GM19238 (cell line): ENCODE measurements around the gene NPY4R.
"Not testable (repeated sequence)": the region's sequence is repeated elsewhere in the genome, so short reads cannot be mapped to it uniquely, and the experiment has no call there.

Experiments used
- DNase-seq: peaks from one replicate; pipeline ENCODE4 v3.0.0; 2011; ENCODE audit warnings: low spot score; ENCODE audit not compliant: insufficient read length

NPY4R gene, protein sequence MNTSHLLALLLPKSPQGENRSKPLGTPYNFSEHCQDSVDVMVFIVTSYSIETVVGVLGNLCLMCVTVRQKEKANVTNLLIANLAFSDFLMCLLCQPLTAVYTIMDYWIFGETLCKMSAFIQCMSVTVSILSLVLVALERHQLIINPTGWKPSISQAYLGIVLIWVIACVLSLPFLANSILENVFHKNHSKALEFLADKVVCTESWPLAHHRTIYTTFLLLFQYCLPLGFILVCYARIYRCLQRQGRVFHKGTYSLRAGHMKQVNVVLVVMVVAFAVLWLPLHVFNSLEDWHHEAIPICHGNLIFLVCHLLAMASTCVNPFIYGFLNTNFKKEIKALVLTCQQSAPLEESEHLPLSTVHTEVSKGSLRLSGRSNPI

GRCh38 chr10:46465765-46466164 lies at the start of gene NPY4R:
Gene NPY4R, minus strand, starts transcription at chr10:46465958. Its CDS starts 3,323 bp downstream, at chr10:46462635.
- DNase-seq: not testable (repeated sequence)

DNA sequence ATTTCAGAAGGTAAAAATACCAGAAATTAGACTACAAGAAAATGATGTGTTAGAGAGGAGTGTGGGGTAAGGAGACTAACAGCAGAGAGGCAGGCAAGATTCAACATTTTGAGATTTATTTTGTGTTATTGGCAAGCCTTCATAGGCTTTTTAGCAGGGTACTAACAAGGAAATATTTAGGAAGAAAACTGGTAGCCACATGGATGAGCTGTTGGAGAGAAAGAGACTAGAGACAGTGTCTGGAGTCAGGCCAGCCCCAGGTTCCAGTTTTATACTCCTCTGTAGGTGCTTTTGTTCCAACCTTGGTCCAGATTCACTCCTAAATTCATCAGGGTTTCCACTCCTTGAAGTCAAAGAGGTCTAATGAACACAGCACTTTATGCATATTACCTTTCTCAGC lies 49.6 kb upstream of the NPY4R start:
- no peak for DNase-seq

DNA sequence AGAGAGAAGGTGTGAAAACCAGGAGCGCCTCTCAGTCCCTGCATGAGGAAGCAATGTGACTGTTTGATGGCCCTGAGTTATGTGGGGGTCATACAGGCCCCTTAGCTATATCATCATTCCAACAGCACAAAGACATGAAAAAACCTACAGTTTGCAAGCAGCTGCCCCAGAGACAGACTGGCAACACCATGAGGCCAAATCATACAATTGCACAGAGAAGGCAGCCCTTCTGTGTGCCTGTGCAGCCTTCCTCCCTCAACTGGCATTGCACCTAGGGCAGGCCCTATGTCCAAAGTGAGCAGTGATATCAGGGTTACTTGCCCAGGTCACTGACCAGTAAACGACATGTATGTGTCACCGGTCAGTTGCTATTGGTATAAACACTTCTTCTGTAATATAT lies 49.1 kb upstream of the NPY4R start:
- DNase-seq: no peak

- DNase-seq: no peak
Observed at GRCh38 chr10:46514431-46514861, 48.7 kb upstream of the NPY4R start.

GRCh38 chr10:46513333-46513732 lies 47.6 kb upstream of the NPY4R start:
- DNase-seq: not testable (repeated sequence)

DNA sequence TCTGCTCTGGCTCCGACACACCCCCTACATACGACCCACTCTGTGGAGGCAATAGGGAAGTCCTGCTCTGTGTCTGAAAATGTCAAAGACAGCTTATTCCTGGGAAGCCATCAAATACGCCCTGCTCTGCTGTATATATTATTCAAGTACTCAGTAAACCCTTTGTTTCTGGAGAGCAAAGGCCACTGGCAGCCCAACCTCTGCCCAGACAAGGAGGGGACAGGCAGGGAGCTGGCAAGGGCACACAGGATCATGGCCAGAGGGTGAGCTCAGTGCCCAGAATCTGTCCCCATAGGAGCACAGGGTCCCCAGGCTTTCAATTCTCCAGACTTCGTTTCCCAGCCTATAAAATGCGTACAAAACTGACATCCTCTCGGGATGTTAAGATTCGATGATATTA lies 47.0 kb upstream of the NPY4R start:
- DNase-seq: not testable (repeated sequence)

DNA sequence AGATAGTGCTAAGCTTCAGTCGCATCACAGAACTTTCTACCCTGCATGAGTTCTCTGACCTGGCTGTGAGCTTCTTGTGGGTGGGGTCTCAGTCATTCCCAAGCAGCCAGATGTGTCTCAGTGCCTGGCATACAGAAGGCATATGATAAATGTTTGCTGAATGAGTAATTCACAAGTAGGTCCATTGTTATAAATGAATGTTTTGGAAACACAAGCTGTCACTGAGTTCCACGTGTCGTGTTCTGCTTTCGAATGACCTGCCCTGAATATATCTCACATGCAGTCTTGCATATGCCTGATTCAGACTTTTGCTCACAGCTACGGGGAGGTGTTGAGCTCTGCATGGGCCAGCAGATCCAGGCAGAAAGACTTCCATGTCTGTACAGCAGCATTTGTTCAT lies 46.2 kb upstream of the NPY4R start:
- not testable (repeated sequence) for DNase-seq

- DNase-seq: not testable (repeated sequence)
Observed at GRCh38 chr10:46499990-46500389, 34.2 kb upstream of the NPY4R start.

- not testable (repeated sequence) for DNase-seq
Observed at GRCh38 chr10:46498985-46499703, 33.4 kb upstream of the NPY4R start.

DNA sequence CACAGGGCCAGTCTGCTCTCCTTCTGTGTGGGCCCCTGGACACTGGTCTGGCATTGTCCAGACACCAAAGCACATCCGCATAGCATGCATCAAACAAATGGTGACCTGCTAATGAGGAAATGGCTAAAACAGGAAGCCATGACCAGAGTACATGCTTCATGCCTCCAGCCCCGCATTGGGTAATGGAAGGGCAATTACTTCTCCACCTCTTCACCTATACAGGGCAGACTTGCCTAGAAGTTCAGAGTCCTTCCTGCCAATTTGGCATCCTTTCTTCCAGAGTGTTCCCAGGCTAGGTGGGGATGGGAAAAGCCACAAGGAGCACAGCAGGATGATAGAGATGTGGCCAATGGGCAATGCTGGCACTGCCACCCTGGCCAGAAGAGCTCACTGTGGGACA lies 32.1 kb upstream of the NPY4R start:
- DNase-seq: not testable (repeated sequence)

- DNase-seq: not testable (repeated sequence)
Observed at GRCh38 chr10:46497401-46497800, 31.6 kb upstream of the NPY4R start.

DNA sequence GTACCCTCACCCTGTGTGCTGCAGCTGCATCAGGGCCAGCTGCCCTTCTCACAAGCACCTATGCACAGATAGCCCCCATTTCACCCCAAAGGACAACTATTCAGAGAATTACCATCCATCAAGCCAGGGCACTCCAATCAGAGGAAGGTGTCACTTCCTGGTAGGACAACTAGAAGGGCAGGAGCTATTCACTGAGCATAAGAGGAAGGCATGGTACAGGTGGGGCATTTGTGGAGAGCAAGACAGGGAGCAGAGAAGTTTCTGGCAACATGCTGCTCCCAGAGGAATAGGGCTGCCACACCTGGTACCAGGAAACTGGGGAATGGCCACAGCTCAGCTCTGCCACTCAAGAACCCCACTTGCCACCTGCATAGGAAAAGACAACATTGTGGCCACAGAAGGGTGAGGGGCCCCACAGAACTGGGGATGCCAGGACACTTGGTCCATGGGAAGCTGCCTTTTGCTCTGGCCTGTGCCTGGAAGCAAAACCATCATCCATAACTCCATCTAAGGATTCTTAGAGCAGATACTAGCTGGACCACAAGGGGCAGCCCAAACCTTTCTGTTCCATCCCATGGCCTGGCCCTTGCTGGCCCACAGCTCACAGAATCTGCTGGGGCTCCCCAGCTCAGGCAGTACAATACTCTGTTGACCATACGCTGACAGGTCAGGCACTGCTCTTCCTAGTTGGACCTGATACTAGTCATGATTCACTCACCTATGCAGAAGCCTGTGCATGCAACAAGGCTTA lies 25.8 kb upstream of the NPY4R start:
- DNase-seq: not testable (repeated sequence)

- not testable (repeated sequence) for DNase-seq
Observed at GRCh38 chr10:46490285-46490684, 24.5 kb upstream of the NPY4R start.

GRCh38 chr10:46486459-46486858 lies 20.7 kb upstream of the NPY4R start:
- DNase-seq: not testable (repeated sequence)

- DNase-seq: not testable (repeated sequence)
Observed at GRCh38 chr10:46474746-46475320, 9.1 kb upstream of the NPY4R start.

DNA sequence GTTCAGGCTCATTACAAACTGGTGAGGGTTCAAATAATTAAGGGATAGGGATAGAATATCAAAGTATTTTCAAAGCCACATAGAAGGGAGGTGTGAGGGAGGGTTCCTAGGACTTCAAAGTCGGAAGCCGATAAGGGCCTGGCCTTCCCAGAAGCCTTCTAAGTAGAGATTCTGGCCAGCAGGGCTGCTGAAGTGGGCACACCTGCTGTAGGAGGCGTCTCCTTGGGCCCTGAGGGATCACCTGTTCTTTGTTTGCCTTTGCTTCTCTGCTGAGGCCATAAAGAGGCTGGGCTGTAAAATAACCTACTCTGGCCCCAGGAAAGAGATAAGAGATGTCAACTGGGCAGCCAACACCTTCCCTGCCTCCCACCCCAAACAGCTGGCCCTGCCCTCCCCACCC lies 8.0 kb upstream of the NPY4R start:
- DNase-seq: not testable (repeated sequence)

DNA sequence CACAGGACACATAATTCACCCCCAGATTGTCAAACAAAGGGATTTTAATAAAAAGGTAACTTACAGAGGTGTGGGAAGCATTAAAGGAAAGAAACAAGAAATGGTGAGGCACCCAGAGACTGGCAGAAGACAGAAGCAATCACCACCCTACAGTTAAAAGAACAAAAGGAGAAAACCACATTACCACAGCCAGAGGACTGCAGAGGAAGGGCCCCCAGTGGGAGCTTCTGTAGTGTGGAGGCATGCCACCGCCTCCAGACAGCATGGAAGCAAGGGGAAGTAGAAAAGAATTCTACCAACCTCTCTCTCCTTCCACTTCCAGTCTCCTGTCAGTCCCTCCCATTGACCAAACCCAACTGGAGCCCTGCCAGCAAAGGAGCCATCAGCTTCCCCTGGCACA lies 4.4 kb upstream of the NPY4R start:
- DNase-seq: not testable (repeated sequence)

- DNase-seq: not testable (repeated sequence)
Observed at GRCh38 chr10:46468119-46468809, 2.5 kb upstream of the NPY4R start.

- DNase-seq: not testable (repeated sequence)
Observed at GRCh38 chr10:46463608-46464007, 2.1 kb downstream of the NPY4R start.

GRCh38 chr10:46462276-46462675 lies 3.5 kb downstream of the NPY4R start:
- not testable (repeated sequence) for DNase-seq

DNA sequence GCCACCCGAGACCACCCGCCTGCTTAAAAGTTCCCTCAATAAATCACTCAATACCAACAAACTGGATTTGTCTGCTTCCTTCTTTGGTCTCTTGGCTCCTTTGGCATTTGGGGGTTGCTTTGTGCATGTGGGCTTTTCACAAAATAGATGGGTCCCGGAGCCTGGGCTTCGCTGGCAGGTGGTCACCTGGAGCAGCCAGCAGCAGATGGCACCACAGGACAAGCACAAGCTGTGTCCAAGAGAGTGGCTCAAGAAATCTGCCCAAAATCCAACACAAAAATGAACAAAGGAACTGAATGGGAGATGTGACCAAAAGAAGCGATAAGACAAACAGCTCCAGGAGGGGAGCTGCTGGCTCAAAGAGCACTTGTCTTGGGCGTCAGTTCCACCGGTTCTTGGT lies 6.2 kb downstream of the NPY4R start:
- not testable (repeated sequence) for DNase-seq
